ENCODE results near the gene LINGO1. TPM values are rescaled to one million over a fixed set of nuclear protein-coding genes. Genes with fewer than 3 reads are reported as not detected.

LINGO1 gene
- total and polyA plus RNA-seq, 4 donors: 0.50 to 1.6 (median 0.75) TPM; not detected in 1

DNA sequence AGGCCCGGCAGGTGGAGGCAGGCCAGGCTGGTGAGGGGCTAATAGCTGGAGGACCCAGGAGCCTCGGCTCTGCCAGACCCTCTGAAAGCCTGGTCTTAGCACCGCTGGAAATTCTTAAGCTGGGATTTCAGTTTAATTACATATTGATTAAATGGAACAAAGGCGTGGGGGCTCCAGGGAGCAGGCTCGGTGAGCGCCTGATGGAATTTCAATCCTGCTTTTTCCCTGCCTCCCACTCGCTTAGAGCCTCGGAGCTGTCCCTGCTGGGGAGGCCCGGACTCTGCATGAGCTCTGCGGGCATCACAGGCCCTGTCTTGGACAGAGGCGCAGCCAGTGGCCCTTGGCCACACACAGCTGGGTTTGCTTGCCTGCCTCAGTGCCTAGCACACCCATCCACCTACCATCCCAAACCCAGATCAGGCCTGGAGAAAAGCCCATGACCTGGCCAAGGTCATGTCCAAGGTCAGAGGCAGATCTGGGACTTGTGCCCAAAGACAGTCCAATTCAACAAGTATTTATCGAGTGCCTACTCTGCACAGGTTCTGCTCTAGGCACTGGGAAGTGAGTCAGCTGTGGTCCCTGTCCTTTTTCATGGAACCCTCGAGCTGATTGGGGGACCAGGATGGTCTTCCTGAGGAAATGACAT, 40.6 kb downstream of the LINGO1 start:
- TF ChIP-seq, protein P1, sequence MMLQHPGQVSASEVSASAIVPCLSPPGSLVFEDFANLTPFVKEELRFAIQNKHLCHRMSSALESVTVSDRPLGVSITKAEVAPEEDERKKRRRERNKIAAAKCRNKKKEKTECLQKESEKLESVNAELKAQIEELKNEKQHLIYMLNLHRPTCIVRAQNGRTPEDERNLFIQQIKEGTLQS (IDR thresholded peaks at IDR 0.05): no peak
- TF ChIP-seq NR2F2 (IDR thresholded peaks at IDR 0.05) (no peak), RXRA (IDR thresholded peaks at IDR 0.05) (no peak), HNF4G (IDR thresholded peaks at IDR 0.05) (no peak), SP1 (IDR thresholded peaks at IDR 0.05) (no peak), EGR1 (IDR thresholded peaks at IDR 0.05; ENCODE audit: low read depth in 2 of 2) (no peak)
- TF ChIP-seq, protein P2, sequence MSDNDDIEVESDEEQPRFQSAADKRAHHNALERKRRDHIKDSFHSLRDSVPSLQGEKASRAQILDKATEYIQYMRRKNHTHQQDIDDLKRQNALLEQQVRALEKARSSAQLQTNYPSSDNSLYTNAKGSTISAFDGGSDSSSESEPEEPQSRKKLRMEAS (IDR thresholded peaks at IDR 0.05): no peak
- Histone ChIP-seq H3K9ac (ENCODE audit: low read depth in 1 of 2, low read length in 2 of 2) (no peak overlapping the region), H3K27ac (ENCODE audit: low read depth in 1 of 2, low read length in 2 of 2) (no peak overlapping the region), H3K27me3 (ENCODE audit: control insufficient read depth in 4 of 4, insufficient read depth in 4 of 4, low read length in 3 of 4) (no peaks in the 10 kb centered on the region), H3K36me3 (ENCODE audit: control insufficient read depth in 4 of 4, insufficient read depth in 3 of 4, low read depth in 1 of 4, low read length in 3 of 4) (no peaks in the 10 kb centered on the region), H3K4me3 (ENCODE audit: low read depth in 1 of 3, low read length in 3 of 3) (no peak overlapping the region), H3K4me1 (ENCODE audit: control insufficient read depth in 4 of 4, insufficient read depth in 4 of 4, low read length in 3 of 4) (no peaks in the 10 kb centered on the region), H3K9me3 (ENCODE audit: control insufficient read depth in 4 of 4, low read length in 3 of 4) (no peaks in the 10 kb centered on the region)
- no peak for DNase-seq (ENCODE audit: low spot score)
- 87% methylated on average over 13 of the region's 13 CpGs for WGBS

DNA sequence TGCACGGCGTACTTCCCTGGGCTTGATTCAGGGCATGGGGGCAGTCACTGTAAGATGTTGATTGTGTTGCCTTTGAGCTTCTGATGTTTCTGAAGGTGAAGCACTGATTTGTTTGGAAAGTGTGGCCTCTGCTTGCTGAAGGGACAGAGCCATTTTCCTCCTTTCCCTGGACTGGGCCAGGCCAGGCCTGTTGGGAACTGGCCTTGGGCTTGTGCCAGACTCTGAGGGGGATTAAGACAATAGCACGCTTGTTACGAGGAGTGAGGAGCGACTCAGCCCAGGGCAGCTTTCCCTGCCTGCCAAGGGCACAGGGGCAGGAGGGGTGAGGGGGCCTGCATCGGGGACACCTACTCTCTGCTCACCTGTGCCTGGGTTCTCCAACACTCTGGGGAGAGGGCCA, 42.9 kb downstream of the LINGO1 start:
- 76% methylated on average over 6 of the region's 6 CpGs for WGBS

More for the DNA sequence above, 42.9 kb downstream of the LINGO1 start:
- Histone ChIP-seq H3K4me3 (ENCODE audit: low read depth in 1 of 3, low read length in 3 of 3) (no peak overlapping the region), H3K9me3 (ENCODE audit: control insufficient read depth in 4 of 4, low read length in 3 of 4) (no peaks in the 10 kb centered on the region), H3K9ac (ENCODE audit: low read depth in 1 of 2, low read length in 2 of 2) (no peak overlapping the region), H3K27ac (ENCODE audit: low read depth in 1 of 2, low read length in 2 of 2) (no peak overlapping the region), H3K4me1 (ENCODE audit: control insufficient read depth in 4 of 4, insufficient read depth in 4 of 4, low read length in 3 of 4) (no peaks in the 10 kb centered on the region), H3K27me3 (ENCODE audit: control insufficient read depth in 4 of 4, insufficient read depth in 4 of 4, low read length in 3 of 4) (no peaks in the 10 kb centered on the region), H3K36me3 (ENCODE audit: control insufficient read depth in 4 of 4, insufficient read depth in 3 of 4, low read depth in 1 of 4, low read length in 3 of 4) (no peaks in the 10 kb centered on the region)
- TF ChIP-seq, protein P1 (IDR thresholded peaks at IDR 0.05): no peak
- TF ChIP-seq, protein P3, sequence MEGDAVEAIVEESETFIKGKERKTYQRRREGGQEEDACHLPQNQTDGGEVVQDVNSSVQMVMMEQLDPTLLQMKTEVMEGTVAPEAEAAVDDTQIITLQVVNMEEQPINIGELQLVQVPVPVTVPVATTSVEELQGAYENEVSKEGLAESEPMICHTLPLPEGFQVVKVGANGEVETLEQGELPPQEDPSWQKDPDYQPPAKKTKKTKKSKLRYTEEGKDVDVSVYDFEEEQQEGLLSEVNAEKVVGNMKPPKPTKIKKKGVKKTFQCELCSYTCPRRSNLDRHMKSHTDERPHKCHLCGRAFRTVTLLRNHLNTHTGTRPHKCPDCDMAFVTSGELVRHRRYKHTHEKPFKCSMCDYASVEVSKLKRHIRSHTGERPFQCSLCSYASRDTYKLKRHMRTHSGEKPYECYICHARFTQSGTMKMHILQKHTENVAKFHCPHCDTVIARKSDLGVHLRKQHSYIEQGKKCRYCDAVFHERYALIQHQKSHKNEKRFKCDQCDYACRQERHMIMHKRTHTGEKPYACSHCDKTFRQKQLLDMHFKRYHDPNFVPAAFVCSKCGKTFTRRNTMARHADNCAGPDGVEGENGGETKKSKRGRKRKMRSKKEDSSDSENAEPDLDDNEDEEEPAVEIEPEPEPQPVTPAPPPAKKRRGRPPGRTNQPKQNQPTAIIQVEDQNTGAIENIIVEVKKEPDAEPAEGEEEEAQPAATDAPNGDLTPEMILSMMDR (IDR thresholded peaks at IDR 0.05; ENCODE audit: low read depth, low read length, missing input control): no peak
- TF ChIP-seq, protein P4, sequence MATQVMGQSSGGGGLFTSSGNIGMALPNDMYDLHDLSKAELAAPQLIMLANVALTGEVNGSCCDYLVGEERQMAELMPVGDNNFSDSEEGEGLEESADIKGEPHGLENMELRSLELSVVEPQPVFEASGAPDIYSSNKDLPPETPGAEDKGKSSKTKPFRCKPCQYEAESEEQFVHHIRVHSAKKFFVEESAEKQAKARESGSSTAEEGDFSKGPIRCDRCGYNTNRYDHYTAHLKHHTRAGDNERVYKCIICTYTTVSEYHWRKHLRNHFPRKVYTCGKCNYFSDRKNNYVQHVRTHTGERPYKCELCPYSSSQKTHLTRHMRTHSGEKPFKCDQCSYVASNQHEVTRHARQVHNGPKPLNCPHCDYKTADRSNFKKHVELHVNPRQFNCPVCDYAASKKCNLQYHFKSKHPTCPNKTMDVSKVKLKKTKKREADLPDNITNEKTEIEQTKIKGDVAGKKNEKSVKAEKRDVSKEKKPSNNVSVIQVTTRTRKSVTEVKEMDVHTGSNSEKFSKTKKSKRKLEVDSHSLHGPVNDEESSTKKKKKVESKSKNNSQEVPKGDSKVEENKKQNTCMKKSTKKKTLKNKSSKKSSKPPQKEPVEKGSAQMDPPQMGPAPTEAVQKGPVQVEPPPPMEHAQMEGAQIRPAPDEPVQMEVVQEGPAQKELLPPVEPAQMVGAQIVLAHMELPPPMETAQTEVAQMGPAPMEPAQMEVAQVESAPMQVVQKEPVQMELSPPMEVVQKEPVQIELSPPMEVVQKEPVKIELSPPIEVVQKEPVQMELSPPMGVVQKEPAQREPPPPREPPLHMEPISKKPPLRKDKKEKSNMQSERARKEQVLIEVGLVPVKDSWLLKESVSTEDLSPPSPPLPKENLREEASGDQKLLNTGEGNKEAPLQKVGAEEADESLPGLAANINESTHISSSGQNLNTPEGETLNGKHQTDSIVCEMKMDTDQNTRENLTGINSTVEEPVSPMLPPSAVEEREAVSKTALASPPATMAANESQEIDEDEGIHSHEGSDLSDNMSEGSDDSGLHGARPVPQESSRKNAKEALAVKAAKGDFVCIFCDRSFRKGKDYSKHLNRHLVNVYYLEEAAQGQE (IDR thresholded peaks at IDR 0.05): no peak
- TF ChIP-seq SP1 (IDR thresholded peaks at IDR 0.05) (no peak), GABPA (IDR thresholded peaks at IDR 0.05 in 1 of 2, conservative IDR thresholded peaks at IDR 0.05 in 1 of 2) (no peak), YY1 (IDR thresholded peaks at IDR 0.05) (no peak), JUND (IDR thresholded peaks at IDR 0.05) (no peak), NR2F2 (IDR thresholded peaks at IDR 0.05) (no peak), HNF4A (conservative IDR thresholded peaks at IDR 0.05) (no peak), TAF1 (conservative IDR thresholded peaks at IDR 0.05) (no peak), FOXA2 (IDR thresholded peaks at IDR 0.05) (no peak), EGR1 (IDR thresholded peaks at IDR 0.05; ENCODE audit: low read depth in 2 of 2) (no peak), HNF4G (IDR thresholded peaks at IDR 0.05) (no peak)
- TF ChIP-seq, protein P2 (IDR thresholded peaks at IDR 0.05): no peak
- TF ChIP-seq, protein P5, sequence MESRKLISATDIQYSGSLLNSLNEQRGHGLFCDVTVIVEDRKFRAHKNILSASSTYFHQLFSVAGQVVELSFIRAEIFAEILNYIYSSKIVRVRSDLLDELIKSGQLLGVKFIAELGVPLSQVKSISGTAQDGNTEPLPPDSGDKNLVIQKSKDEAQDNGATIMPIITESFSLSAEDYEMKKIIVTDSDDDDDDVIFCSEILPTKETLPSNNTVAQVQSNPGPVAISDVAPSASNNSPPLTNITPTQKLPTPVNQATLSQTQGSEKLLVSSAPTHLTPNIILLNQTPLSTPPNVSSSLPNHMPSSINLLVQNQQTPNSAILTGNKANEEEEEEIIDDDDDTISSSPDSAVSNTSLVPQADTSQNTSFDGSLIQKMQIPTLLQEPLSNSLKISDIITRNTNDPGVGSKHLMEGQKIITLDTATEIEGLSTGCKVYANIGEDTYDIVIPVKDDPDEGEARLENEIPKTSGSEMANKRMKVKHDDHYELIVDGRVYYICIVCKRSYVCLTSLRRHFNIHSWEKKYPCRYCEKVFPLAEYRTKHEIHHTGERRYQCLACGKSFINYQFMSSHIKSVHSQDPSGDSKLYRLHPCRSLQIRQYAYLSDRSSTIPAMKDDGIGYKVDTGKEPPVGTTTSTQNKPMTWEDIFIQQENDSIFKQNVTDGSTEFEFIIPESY (IDR thresholded peaks at IDR 0.05): no peak
- no peak for DNase-seq (ENCODE audit: low spot score)

All from liver (tissue), 9 donors.